NCI-H187 (cell line): ENCODE results near the gene RASAL2.

Source experiments
- DNase-seq, 2 experiments: peaks; one replicate each; lab custom pipeline; 2025; lab: John Stamatoyannopoulos, UW

RASAL2 gene

GRCh38 chr1:178458203-178458602 lies 364.3 kb downstream of the RASAL2 start:
- no peak for DNase-seq

GRCh38 chr1:178461104-178461503 lies 367.2 kb downstream of the RASAL2 start:
- no peak for DNase-seq

- DNase-seq, result no peak
Measured at GRCh38 chr1:178461701-178462100, 367.8 kb downstream of the RASAL2 start.

GRCh38 chr1:178464141-178464540 lies 370.2 kb downstream of the RASAL2 start:
- no peak for DNase-seq

- DNase-seq, result no peak
Measured at GRCh38 chr1:178464566-178464965, 370.7 kb downstream of the RASAL2 start.

GRCh38 chr1:178465011-178465410 lies 371.1 kb downstream of the RASAL2 start:
- DNase-seq, result no peak

- no peak for DNase-seq
Measured at GRCh38 chr1:178467837-178468236, 373.9 kb downstream of the RASAL2 start.

GRCh38 chr1:178470411-178470960 lies 376.6 kb downstream of the RASAL2 start:
- no peak for DNase-seq

GRCh38 chr1:178472531-178472930 lies 378.6 kb downstream of the RASAL2 start:
- DNase-seq, result no peak

GRCh38 chr1:178477373-178477772 lies 383.5 kb downstream of the RASAL2 start:
- no peak for DNase-seq

- DNase-seq, result no peak
Measured at GRCh38 chr1:178477841-178478240, 383.9 kb downstream of the RASAL2 start.

- no peak for DNase-seq
Measured at GRCh38 chr1:178483251-178483957, 389.5 kb downstream of the RASAL2 start.

GRCh38 chr1:178484698-178485225 lies 390.9 kb downstream of the RASAL2 start:
- DNase-seq, result no peak

GRCh38 chr1:178485541-178485981 lies 391.7 kb downstream of the RASAL2 start:
- DNase-seq, result no peak

- DNase-seq, result no peak
Measured at GRCh38 chr1:178486100-178487069, 392.5 kb downstream of the RASAL2 start.

- DNase-seq, result no peak
Measured at GRCh38 chr1:178487070-178487615, 393.2 kb downstream of the RASAL2 start.

GRCh38 chr1:178488393-178488792 lies 394.5 kb downstream of the RASAL2 start:
- DNase-seq, result no peak

GRCh38 chr1:178489399-178489798 lies 395.5 kb downstream of the RASAL2 start:
- DNase-seq, result no peak

- no peak for DNase-seq
Measured at GRCh38 chr1:178490136-178490535, 396.2 kb downstream of the RASAL2 start.

- DNase-seq, result no peak
Measured at GRCh38 chr1:178490967-178491366, 397.1 kb downstream of the RASAL2 start.

GRCh38 chr1:178491721-178492120 lies 397.8 kb downstream of the RASAL2 start:
- DNase-seq, result no peak

GRCh38 chr1:178492341-178492740 lies 398.4 kb downstream of the RASAL2 start:
- DNase-seq, result no peak
